Spleen (tissue), 11 donors: ENCODE data around the gene FAM89A. TPM values are rescaled to one million over a fixed set of nuclear protein-coding genes. Genes with fewer than 3 reads are reported as not detected.
"Not testable (repeated sequence)": the region's sequence is repeated elsewhere in the genome, so short reads cannot be mapped to it uniquely, and the experiment has no call there.

Experiments
- DNase-seq: peaks from one replicate; pipeline ENCODE4 v3.0.0-alpha.2; 2020
- H3K27ac ChIP-seq, 8 donors: fragments of 200-600 bp; sonication (generic) in 7 of 8; 1 replicate in 4 of 8; 2 replicates in 4 of 8; pipeline versions ENCODE4 v1.5.0 to v1.8.0; 2016 to 2021; ENCODE audit warnings: inconsistent platforms in 4 of 8, mild to moderate bottlenecking in 4 of 8, moderate library complexity in 1 of 8
- H3K27me3 ChIP-seq, 7 donors: fragments of 200-600 bp; sonication (generic) in 6 of 7; replicated peaks in 1 of 7; 1 replicate in 4 of 7; 2 replicates in 3 of 7; pipeline versions ENCODE4 v1.5.0 to v1.8.0; 2016 to 2021; ENCODE audit warnings: inconsistent platforms in 3 of 7, mild to moderate bottlenecking in 1 of 7
- H3K36me3 ChIP-seq, 6 donors: fragments of 200-600 bp; sonication (generic) in 5 of 6; 1 replicate in 4 of 6; 2 replicates in 2 of 6; pipeline versions ENCODE4 v1.5.0 to v1.8.0; 2016 to 2021; ENCODE audit warnings: inconsistent platforms in 2 of 6
- H3K4me1 ChIP-seq, 6 donors: fragments of 200-600 bp; sonication (generic) in 5 of 6; 1 replicate in 3 of 6; 2 replicates in 3 of 6; pipeline versions ENCODE4 v1.5.0 to v1.8.0; 2016 to 2021; ENCODE audit warnings: inconsistent platforms in 3 of 6
- H3K4me3 ChIP-seq, 8 donors: fragments of 200-600 bp; sonication (generic) in 7 of 8; 1 replicate in 4 of 8; 2 replicates in 4 of 8; pipeline versions ENCODE4 v1.5.0 to v1.8.0; 2016 to 2021; ENCODE audit warnings: inconsistent platforms in 4 of 8, mild to moderate bottlenecking in 4 of 8, moderate library complexity in 2 of 8
- H3K9me3 ChIP-seq, 8 donors: fragments of 200-600 bp; sonication (generic) in 7 of 8; 1 replicate in 4 of 8; 2 replicates in 4 of 8; pipeline versions ENCODE4 v1.5.0 to v1.8.0; 2016 to 2021; ENCODE audit warnings: inconsistent platforms in 4 of 8
- POLR2A ChIP-seq, 3 donors: fragments of 450-650 bp; IDR thresholded peaks; one replicate each; pipeline ENCODE4 v1.5.1; 2017; ENCODE audit warnings: antibody characterized with exemption in 3 of 3, mild to moderate bottlenecking in 1 of 3
- POLR2AphosphoS5 ChIP-seq, 3 donors: sonication (generic); formaldehyde crosslinking; IDR thresholded peaks; one replicate each; pipeline ENCODE4 v1.5.1; 2017; ENCODE audit warnings: antibody characterized with exemption in 3 of 3
- WGBS, 5 donors: extraction: QIAGEN DNeasy Blood & Tissue Kit in 3 of 5; methylation state at CpG; one replicate each; pipeline versions ENCODE4 v1.1.5 to v1.1.7; 2013 to 2018; 5-methylcytosine and 5-hydroxymethylcytosine counted together
- intact Hi-C: fragments of 100-400 bp; cut with DNase I; formaldehyde crosslinking; loops from one replicate; pipeline ENCODE4 v1.15.0; 2023; ENCODE audit warnings: low total_unique reads
- polyA plus RNA-seq, 3 donors: library from polyadenylated mRNA; stranded (reverse); fragments of 200-250 nt; gene quantifications; one replicate each; pipeline ENCODE4 v1.2.1, GENCODE V29; 2013
- total RNA-seq, 7 donors: library from RNA; depleted of rRNA in 3 of 7; stranded (reverse); fragments of >200 nt in 3 of 7; fragmentation: NEBNext Ultra II Directional in 4 of 7; extraction: Animal tissue kit (Norgen Biotek cat#: 25700) in 4 of 7; gene quantifications; one replicate each; pipeline versions ENCODE4 v1.1.0 to v1.2.1, GENCODE V29; 2016 to 2021
- TF ChIP-seq, protein P1 (sequence below), 11 experiments: fragments of 200-600 bp in 7 of 11; fragments of 450-650 bp in 4 of 11; sonication (generic) in 4 of 11; IDR thresholded peaks in 8 of 11; conservative IDR thresholded peaks in 3 of 11; 1 replicate in 7 of 11; 2 replicates in 4 of 11; pipeline versions ENCODE4 v1.4.0 to v1.8.0; 2016 to 2021; ENCODE audit warnings: antibody characterized with exemption in 11 of 11, inconsistent platforms in 4 of 11, mild to moderate bottlenecking in 1 of 11
- donor health status: healthy with polysubstance abuse.
- donor health status: DM: no; HTN: no; CAD: no; lungs with moderate emphysema.
- donor health status: DM: no; HTN: no; CAD: no.
- donor health status: Bipolar disorder and iron deficiency.
- donor health status: healthy.
- donor health status: DM: no; HTN: no; CAD: no.
- donor health status: DM: yes; HTN: yes; CAD: no.

FAM89A gene
- total and polyA plus RNA-seq, 10 donors: 9.8 to 54.8 (median 34.8) TPM

DNA sequence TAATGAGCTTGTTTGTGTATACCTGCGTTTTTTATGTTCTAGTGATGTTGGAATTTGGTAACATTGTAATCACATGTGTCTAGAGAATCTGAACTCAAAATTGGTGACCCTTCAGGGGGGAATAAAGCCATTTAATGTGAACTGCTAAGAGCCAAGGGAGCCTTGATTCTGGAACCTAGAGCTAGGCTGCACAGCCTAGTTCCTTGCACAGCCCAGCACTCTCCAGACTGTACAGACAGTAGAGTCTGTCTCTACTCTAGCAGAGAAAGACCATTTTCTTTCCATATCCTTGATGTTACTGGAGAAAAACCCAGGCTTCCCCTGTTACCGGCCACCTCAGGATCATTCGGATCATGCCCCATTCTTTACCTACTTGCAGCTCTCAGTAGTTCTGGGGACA is 52.6 kb downstream of the FAM89A start:
- Histone ChIP-seq H3K4me1 (no peaks in the 10 kb centered on the region), H3K27me3 (no peaks in the 10 kb centered on the region), H3K27ac (no peak overlapping the region), H3K4me3 (no peak overlapping the region), H3K9me3 (no peaks in the 10 kb centered on the region), H3K36me3 (peaks cover 2 to 75% (median 33%) of the 10 kb centered on the region in 6 donors)
- intact Hi-C loops: no loop called here
- no peak for DNase-seq
- WGBS, 5 donors: 90 to 96% (median 93%) methylated on average over 3 of the region's 3 CpGs
- TF ChIP-seq, protein P1, sequence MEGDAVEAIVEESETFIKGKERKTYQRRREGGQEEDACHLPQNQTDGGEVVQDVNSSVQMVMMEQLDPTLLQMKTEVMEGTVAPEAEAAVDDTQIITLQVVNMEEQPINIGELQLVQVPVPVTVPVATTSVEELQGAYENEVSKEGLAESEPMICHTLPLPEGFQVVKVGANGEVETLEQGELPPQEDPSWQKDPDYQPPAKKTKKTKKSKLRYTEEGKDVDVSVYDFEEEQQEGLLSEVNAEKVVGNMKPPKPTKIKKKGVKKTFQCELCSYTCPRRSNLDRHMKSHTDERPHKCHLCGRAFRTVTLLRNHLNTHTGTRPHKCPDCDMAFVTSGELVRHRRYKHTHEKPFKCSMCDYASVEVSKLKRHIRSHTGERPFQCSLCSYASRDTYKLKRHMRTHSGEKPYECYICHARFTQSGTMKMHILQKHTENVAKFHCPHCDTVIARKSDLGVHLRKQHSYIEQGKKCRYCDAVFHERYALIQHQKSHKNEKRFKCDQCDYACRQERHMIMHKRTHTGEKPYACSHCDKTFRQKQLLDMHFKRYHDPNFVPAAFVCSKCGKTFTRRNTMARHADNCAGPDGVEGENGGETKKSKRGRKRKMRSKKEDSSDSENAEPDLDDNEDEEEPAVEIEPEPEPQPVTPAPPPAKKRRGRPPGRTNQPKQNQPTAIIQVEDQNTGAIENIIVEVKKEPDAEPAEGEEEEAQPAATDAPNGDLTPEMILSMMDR (IDR thresholded peaks at IDR 0.05 in 8 of 11, conservative IDR thresholded peaks at IDR 0.05 in 3 of 11): no peak
- no peak for TF ChIP-seq POLR2A (IDR thresholded peaks at IDR 0.05)
- no peak for TF ChIP-seq POLR2AphosphoS5 (IDR thresholded peaks at IDR 0.05)

DNA sequence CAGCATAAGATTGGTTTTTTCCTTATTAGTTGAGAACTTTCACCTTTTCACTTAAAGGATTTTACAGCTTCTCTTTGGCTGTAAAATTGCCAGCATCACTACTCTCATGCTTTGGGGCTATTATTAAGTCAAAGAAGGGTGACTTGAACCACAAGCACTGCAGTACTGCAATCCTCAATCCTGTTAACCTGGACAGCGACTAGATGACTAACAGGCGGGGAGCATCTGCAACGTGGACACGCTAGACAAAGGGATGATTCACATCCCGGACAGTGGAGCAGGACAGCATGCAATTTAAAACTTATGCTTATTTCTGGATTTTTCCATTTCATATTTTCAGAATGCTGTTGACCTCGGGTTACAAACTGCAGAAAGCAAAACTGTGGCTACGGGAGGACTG is 53.1 kb downstream of the FAM89A start:
- H3K9me3 ChIP-seq: no peaks in the 10 kb centered on the region
- intact Hi-C loops: no loop called here
- DNase-seq: no peak
- no peaks in the 10 kb centered on the region for H3K27me3 ChIP-seq
- no peaks in the 10 kb centered on the region for H3K4me1 ChIP-seq
- H3K27ac ChIP-seq: no peak overlapping the region
- no peak overlapping the region for H3K4me3 ChIP-seq
- peaks cover 2 to 75% (median 28%) of the 10 kb centered on the region in 6 donors for H3K36me3 ChIP-seq
- WGBS, 5 donors: 90 to 95% (median 92%) methylated on average over 7 of the region's 7 CpGs
- TF ChIP-seq POLR2A (IDR thresholded peaks at IDR 0.05): no peak
- TF ChIP-seq POLR2AphosphoS5 (IDR thresholded peaks at IDR 0.05): no peak
- TF ChIP-seq, protein P1 (IDR thresholded peaks at IDR 0.05 in 8 of 11, conservative IDR thresholded peaks at IDR 0.05 in 3 of 11): no peak

DNA sequence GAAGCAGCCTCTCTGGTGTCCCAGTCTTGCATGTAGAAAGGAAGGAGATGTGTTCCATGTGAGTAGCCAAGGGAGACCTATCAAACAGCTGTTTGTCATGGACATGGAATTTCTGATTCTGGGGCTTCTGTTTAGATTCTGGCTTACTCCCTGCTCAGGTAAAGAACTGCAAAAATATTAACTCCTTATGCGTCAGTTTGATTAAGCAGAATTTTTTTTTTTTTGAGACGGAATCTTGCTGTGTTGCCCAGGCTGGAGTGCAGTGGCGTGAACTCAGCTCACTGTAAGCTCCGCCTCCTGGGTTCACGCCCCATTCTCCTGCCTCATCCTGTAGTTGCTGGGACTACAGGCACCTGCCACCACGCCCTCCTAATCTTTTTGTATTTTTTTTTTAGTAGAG is 54.3 kb downstream of the FAM89A start:
- DNase-seq: no peak
- peaks cover 0 to 7% (median 0%) of the 10 kb centered on the region in 6 donors for H3K4me1 ChIP-seq
- no peak for TF ChIP-seq POLR2AphosphoS5 (IDR thresholded peaks at IDR 0.05)
- H3K27me3 ChIP-seq: no peaks in the 10 kb centered on the region
- intact Hi-C loops: no loop called here
- peaks cover 0 to 75% (median 16%) of the 10 kb centered on the region in 6 donors for H3K36me3 ChIP-seq
- H3K4me3 ChIP-seq: no peak overlapping the region
- 95 to 97% (median 97%) methylated on average over 6 of the region's 6 CpGs for WGBS, 5 donors
- no peak overlapping the region for H3K27ac ChIP-seq
- no peaks in the 10 kb centered on the region for H3K9me3 ChIP-seq

- H3K27me3 ChIP-seq, H3K27ac ChIP-seq, H3K4me3 ChIP-seq, DNase-seq, H3K9me3 ChIP-seq, intact Hi-C loops: not testable (repeated sequence)
- H3K36me3 ChIP-seq: peaks cover 0 to 67% (median 8%) of the 10 kb centered on the region in 6 donors
- WGBS, 5 donors: 79 to 92% (median 88%) methylated on average over 10 of the region's 10 CpGs
- peaks cover 4 to 15% (median 7%) of the 10 kb centered on the region in 6 donors for H3K4me1 ChIP-seq
Measured at GRCh38 chr1:230984622-230985515, 55.2 kb downstream of the FAM89A start.

DNA sequence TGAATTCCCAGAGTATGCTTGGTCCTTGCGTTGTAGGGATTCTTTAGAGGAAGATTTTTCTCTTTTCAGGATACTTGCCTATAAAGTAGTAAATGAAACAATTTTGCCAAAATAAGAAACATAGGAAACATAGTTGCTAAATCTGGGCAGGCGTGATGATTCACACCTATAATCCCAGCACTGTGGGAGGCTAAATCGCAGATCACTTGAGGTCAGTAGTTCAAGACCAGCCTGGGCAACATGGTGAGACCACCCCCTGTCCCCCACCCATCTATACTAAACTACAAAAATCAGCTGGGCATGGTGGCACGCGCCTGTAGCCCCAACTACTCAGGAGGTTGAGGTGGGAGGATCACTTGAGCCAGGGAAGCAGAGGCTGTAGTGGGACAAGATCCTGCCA is 56.2 kb downstream of the FAM89A start:
- 92 to 96% (median 95%) methylated on average over 5 of the region's 5 CpGs for WGBS, 5 donors

More for the DNA sequence above, 56.2 kb downstream of the FAM89A start:
- H3K9me3 ChIP-seq: no peaks in the 10 kb centered on the region
- H3K27ac ChIP-seq: no peak overlapping the region
- H3K27me3 ChIP-seq: no peaks in the 10 kb centered on the region
- intact Hi-C loops: no loop called here
- peaks cover 0 to 58% (median 2%) of the 10 kb centered on the region in 6 donors for H3K36me3 ChIP-seq
- DNase-seq: no peak
- H3K4me3 ChIP-seq: no peak overlapping the region
- H3K4me1 ChIP-seq: peaks cover 10 to 23% (median 13%) of the 10 kb centered on the region in 6 donors
- TF ChIP-seq, protein P1 (IDR thresholded peaks at IDR 0.05 in 8 of 11, conservative IDR thresholded peaks at IDR 0.05 in 3 of 11): no peak
- no peak for TF ChIP-seq POLR2AphosphoS5 (IDR thresholded peaks at IDR 0.05)
- TF ChIP-seq POLR2A (IDR thresholded peaks at IDR 0.05): no peak
